Stimulated activated CD8-positive, alpha-beta memory T cell treated with anti-CD3 and anti-CD28 coated beads, Interleukin-7, amount 100 ng/mL, for 24 hours (primary cell): ENCODE measurements around the gene CPSF4.

Experiments
- DNase-seq: peaks from one replicate; pipeline ENCODE4 v3.0.0-alpha.2; 2020; ENCODE audit warnings: low read depth

CPSF4 gene

DNA sequence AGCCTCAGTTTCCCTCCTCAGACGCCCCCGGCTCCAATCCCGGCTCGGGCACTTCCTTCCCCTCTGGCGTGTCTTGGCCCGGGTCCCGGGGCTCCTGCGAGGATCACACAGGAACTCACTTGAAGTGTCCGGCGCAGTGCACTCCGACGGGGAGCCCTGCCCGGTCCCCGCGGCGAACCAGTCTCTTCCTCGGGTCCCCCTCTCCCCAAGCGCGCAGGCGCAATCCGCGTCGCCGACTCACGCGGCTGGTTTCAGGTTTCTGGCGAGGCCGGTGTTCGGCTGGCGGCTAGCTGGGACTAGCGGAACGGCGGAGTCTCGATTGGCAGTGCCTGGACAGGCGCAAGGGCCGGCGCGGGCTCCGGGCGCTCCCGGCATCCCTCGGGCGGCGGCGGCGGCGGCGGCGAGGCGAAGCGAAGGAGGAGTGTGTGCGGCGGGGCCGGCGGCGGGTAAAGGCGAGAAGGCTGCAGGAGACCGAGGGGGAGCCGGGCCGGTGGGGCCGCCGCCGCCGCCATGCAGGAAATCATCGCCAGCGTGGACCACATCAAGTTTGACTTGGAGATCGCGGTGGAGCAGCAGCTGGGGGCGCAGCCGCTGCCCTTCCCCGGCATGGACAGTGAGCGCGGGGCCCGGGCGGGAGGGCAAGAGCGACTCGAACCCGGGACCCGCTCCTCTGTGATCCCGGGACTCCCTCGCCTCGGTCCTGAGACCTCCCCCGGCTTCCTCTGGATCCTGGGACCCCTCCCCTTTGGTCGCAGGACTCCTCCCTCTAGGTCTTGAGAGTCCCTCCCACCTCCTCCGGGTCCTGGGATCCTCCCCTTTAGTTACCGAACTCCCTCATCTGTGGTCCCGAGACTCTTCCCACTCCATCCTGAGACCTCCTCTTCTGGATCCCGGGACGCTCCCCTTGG lies at the start of gene CPSF4, which contains the start of gene PTCD1:
Gene CPSF4, plus strand, starts transcription at position 371 of the 908 bp plus-strand sequence. Its CDS starts 140 bp downstream, at position 511.
Gene PTCD1, minus strand, starts transcription at position 226 of the 908 bp plus-strand sequence. CDS start 3,556 bp downstream, outside the sequence.
- DNase-seq = peak; percentile 84

DNA sequence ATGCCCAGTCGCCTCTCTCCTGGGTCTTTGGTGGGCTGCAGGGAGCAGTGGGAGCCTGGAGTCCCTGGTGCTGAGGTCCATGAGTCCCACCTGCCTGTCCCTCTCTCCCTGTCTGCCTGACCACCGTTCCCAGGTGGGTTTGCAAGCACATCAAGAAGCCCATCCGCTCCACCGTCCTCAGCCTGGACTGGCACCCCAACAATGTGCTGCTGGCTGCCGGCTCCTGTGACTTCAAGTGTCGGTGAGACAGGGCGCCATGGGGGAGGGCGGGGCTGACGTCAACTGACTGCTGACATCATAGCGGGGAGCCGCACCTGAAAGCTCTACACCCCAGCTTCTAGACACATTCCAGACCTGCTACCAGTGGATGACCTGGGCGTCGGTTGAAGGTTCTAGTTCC lies 49.0 kb upstream of the CPSF4 start:
- no peak for DNase-seq

DNA sequence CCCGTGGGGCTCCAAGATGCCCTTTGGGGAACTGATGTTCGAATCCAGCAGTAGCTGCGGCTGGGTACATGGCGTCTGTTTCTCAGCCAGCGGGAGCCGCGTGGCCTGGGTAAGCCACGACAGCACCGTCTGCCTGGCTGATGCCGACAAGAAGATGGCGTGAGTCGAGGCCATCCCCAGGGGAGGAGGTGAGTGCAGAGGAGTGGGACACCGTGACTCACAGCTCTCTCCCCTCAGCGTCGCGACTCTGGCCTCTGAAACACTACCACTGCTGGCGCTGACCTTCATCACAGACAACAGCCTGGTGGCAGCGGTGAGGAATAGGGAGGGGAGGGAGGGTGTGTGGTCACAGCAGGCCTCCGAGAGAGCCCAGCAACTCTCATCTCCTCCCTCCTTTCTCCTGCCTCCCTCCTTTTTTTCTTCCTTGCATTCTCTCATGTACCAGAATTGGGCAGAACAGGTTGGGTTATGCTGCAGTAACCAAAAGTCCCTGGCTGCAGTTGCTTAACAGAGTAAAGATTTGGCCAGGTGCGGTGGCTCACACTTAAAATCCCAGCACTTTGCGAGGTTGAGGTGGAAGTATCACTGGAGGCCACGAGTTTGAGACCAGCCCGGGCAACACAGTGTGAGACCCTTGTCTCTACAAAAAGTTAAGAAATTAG lies 47.7 kb upstream of the CPSF4 start:
- DNase-seq = no peak

DNA sequence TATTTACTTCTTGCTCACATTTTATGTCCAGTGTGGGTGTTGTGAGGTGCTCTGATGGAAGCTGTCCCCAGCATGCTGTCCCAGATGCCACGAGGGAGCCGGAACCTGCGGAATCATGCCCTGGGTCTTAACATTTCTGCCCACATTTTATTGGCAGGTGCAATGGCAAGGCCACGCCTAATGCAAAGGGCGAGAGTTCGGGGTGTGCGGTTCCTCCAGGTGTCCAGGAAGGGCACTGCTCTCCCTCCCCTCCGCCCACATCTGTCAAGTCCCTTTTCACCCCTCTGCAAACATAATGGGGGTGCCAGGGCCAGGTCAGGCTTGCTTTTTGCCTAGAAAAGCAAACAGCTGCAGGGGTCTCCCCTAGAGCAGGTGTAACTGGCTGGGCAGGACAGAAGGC lies 46.7 kb upstream of the CPSF4 start:
- DNase-seq = no peak

DNA sequence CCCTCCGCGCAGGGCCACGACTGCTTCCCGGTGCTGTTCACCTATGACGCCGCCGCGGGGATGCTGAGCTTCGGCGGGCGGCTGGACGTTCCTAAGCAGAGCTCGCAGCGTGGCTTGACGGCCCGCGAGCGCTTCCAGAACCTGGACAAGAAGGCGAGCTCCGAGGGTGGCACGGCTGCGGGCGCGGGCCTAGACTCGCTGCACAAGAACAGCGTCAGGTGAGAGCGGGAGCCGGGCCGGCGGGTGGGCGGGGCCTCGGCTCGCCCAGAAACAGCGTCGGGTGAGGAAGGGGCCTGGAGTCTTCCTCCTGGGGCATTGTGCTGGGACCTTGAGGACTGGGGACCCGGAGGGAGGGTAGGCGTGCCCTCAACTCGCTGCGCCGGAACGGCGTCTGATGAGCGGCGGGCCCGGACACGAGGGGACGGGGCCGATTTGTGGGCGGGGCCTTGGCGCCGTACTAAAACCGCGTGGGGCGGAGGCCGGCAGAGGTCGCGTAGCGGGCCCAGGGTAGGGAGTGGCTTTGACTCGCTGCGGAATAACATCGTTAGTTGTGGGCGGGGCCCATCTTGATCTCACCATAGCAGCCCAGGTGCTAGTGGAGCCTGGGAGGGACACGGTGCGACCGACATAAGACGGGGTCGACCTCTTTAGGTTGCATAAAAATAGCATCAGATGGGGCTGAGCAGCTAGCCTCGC lies 45.9 kb upstream of the CPSF4 start:
- no peak for DNase-seq

DNA sequence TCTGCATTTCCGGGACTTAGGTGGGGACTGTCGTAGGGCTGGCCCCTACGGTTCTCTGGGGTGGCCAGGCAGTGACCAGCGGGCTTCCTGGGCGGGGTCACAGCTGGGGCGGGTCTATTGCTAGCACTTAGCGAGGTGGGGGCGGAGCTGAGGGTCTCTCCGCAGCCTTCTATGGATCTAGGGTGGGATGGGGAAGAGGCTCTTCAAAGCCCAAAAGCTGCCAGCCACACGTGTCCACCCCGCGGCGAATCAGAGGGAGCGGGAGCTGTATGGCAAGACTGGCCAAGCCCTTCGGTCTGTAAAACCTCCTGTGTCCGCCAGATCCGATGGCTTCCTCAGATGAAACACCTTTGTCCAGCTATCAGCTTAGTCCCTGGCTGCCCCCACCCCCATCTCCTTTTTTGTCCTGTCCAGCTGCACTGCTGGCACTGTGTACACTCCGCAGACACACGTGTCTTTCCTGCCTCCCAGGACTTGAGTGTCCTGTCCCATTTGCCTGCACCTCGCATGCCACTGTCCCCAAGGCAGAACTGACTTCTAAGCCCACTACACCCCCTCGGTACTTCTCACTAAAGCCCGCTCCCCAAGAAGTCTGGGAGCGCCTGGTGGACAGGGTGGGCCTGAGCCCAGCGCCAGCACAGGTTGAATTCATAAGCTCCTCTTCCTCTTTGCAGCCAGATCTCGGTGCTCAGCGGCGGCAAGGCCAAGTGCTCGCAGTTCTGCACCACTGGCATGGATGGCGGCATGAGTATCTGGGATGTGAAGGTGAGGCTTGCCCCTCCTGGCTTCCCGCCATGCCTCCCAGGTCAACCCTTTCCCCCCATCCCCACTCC lies 45.2 kb upstream of the CPSF4 start:
- DNase-seq = no peak

DNA sequence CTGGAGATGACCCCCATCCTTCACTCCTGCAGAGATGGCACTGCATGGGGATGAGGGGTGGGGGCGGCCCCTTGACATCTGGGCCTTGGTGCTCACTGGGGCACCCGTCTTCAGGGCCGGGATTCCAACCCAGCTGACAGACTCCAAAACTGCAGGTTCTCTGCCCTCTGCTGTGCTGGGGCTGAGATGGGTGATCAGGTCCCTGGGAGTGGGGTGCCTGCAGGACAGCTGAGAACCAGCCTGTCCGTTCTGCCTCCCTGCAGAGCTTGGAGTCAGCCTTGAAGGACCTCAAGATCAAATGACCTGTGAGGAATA lies 44.6 kb upstream of the CPSF4 start:
- DNase-seq = no peak

DNA sequence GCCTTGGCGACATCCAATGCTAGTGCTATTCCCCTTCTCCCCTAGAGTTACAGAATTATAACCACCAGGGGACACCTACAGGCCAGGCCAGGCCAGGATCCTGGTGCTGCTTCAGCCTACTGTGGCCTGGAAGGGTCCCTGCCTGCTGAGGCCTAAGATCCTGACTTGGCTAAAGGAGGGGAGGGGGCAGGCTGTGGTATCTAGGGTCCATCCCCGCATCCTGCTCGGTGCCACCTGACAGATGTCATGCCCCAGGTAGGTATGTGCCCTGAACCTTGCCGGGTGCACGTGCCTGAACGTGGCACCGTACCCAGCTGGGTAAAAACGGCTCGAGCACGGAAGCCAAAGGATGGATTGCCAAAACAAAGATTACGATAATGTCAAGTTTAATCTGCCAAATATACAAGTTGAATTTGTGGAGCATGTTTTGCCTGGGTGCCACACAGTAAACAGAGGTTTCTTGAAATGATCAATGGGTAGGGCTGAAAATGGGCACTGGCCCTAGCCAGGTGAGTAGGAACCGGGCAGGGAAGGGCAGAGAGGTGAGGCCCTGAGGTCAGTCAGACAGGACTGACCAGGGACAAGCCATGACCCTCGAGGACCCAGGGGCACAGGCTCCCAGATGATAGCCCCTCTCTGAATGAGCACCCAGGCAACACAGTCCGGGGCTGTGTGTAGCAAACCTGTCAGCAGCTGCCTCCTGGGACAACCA lies 43.0 kb upstream of the CPSF4 start:
- no peak for DNase-seq

DNA sequence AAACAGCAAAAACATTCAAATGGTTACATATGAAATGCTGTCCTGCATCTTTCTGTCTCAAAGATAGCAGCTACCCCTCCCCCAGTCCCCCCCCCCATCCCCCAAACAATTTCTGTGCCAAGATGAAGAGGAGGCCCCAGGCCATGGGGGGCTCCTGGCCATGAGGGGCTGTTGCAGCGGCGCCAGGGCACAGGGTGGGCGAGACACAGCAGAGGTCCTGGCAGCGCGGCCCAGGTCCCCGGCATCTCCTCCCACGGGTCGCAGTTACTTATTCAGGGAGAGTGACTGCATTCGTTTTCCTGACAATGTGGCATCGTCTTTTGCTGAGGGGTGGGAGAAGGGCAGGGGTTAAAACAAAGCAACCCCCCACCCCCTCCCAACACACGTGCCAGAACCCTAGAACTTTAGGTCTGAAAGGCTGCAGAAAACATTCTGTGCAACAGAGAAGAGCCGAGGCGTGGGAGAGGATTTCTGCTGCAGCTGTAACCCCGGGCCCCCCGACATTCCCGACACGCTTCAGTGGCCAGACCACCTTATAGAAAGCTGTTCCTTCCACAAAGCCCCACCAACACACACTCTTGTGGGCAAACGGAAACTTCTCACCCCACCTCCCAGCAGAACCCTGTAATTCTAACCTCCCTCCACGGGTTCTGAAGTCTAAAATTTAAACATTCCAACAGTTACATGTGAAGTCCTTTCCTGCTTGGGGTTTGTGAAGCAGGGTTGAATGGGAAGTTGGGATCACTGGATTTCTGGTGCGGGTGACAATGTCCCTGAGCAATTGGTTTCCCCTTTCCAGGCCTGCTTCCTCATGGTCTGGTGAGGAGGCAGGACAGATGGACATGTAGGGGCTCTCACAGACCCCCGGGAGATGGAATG lies 42.1 kb upstream of the CPSF4 start:
- no peak for DNase-seq

DNA sequence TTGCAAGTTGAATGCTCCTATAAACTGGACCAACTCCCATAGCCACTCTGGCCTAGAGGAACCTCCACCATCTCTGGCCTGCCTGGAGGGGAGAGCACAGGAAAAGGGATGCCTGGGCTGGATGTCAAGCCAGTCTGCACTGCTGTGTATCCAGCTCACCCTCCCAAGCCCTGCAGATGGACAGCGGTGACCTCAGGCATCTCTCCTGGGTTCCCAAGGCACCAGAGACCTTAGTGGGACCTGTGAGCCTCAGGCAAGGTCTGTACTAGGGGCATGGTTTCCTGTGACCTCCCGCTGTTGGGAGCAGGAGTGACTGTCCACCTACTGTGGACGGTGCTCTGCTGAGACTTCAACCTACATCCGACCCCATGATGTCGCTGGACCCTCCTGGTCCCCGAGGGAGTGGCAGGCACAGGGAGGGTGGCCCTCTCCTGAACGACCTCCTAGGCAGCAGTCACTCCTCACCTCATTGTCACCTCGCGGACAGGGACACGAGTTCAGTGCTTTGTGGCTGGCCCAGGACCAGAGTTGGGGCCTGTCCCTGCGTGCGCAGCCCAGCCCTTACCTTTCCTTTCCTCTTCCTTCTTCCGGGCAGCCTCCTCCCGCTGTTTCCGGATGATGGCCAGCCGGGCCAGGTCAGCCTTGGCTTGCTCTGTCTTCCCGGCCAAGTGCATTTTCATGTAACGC lies 41.3 kb upstream of the CPSF4 start:
- DNase-seq = no peak

DNA sequence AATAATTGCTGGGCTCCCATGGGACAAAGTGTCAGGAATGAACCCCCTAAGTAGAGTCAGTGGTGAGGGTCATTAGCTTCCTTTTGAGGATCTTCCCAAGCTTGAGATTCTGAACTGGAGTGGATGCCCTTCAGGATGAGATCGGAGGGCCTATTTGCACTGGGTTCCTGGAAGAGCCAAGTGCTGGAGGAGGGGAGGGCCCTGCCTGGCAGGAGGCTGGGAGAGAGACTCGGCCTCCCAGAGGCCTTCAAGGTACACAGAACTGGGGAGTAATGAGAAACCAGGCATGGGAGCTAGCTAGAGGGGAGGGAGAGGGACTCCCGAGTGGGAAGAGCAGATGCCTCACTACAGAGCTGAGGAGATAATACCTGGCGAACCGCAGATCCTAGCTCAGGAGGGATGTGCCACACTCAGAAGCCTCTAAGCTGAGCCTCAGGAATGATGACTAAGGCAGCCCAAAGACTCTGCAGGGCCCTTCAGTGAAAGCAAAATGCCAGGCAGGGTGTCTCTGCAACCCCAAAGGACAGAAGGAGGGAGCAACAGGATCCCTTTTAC lies 39.8 kb upstream of the CPSF4 start:
- DNase-seq = no peak

DNA sequence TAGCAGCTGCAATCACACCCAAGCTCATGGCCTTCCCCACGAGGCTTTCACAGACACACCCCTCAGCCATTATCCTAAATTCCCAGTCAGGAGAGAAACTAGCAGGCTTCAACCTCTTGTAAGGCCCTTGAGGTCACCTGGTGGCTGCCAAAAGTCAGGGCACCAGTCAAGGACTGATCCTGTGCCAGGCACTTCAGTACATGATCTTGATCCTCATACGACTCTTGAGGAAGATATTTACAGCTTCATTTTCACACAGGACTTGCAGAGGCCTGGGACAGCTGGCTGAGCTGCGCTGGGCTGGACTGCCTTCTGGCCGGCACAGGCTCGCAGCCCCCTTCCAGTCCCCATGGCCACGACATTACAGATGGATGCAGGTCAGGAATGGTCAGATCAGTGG lies 39.1 kb upstream of the CPSF4 start:
- no peak for DNase-seq

DNA sequence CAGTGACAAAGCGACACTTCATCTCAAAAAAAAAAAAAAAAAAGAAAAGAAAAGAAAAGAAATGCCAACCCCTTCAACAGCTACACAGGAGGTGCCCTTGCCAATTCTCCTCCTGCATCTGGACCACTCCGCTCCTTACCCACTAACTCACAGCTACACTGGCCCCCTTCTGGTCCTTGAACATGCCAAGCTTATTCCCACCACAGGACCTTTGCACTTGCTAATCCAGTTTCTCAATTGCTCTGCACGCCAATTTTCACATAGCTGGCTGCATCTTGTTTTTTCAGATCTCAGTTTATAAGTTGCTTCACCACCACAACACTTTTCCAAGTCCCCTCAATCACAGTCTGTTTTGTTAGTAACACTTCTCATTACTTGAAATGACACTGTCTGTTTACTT lies 35.9 kb upstream of the CPSF4 start:
- no peak for DNase-seq

DNA sequence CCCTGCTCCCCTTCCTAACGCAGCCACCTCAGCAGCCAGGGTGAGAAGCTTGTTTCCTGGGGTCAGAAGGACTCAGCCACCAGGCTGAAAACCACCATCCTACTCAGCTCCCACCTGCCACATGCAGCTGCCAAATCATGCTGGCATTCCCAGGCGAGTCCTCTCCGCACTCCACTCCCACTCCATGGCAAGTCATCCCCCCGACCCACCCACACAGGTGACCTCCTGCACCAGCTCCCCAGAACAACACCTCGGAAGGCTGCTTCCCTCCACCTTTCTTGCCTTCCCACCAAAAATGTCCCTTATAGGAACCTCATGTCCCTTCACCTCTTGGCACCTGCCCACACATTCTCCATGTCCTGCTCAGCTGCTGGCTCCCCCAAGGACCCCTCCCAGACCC lies 35.0 kb upstream of the CPSF4 start:
- no peak for DNase-seq

DNA sequence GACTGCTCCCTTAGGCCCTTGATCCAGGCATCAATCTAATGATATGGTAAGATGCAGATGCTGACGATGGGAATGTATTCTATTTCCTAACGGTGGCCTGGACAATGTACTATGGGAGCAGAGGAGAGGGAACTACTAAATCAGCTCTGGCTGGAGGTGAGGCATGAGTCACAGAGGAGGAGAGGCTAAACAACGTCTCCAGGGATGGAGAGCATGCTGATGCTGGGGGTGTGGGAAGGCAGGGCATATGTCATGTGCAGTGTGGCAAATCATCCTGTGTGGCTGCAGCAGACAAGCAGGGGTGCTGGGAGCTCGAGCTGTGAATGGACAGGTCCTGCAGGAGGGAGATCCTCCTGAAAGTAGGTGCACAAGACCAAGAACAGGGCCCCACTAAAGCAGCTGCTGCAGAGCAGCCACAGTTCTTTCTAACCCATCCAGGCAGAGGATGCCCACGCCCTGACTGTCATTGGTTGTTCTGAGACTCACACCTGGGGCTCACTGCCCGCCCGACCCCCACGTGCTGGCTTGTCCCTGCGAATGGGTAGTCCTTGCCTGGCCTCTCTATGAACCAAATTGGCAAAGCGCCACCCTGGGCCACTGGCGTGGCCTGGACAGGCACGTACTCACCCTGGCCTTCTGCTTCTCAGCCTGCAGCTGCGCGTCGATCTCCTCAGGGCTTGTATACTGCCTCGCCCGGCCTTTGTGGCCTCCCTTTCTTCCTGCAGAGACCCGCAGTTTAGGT lies 34.3 kb upstream of the CPSF4 start:
- no peak for DNase-seq

DNA sequence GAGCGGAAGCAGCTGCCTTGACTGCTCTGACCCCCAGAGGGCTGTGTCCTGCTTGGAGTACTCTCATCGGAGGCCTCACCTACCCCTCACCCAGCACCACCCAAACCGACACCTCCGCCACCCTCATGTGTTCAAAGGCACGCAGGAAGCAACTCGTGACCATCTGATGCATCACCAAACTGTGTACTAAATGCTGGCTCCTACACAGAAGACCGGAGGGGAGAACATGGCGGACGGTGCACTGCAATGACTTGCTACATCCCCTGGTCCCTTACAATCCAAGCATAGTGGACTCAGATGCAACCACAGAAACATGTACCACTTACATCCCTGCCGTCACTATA lies 33.8 kb upstream of the CPSF4 start:
- DNase-seq = no peak

DNA sequence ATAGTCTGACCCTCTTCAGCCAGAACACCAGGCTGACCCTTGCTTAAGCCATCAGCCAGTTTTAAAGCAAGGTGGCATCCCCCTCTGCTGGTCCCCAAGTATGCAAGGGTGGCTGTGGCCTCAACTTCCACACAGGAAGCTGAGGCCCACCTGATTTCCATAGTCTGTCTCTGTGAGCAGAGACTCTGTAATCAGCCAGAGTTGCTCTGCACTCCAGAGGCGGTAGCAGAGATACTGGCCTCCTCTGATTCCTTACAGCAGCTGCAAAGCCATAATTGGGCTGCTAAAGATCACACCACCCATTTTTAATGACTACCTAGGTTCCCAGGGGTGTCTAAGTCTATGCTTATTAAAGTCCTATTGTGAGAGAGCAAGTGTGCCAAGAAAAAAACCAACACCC lies 32.2 kb upstream of the CPSF4 start:
- DNase-seq = no peak

DNA sequence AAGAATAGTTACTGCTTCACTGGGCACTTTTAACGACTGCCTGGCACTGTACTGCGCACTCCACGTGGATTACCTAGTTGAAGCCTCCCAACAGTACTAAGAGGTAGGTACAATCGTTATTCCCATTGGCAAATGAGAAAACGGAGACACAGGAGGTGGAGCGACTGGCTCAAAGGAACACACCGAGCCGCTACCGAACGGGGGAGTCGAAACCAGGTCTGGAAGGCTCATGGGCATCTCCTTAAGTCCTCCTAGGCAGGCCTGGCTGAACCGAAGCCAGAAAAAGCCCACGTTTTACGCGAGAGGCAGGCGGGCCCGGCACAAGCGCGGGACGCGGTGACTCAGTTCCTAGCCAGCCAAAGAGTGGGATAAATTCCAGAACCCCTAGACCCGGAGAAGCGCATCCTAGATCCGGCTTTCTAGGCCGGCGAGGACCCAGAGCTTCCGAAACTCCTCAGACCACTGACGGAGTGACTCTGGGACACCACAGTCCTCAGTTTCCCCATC lies 30.8 kb upstream of the CPSF4 start:
- DNase-seq = no peak
